Measurements from ENCODE around the gene GABRE.

- TF ChIP-seq ZBTB8A (tag by site-specific recombination; IDR thresholded peaks at IDR 0.05) (no peak), MEIS1 (CRISPR knock-in tag; IDR thresholded peaks at IDR 0.05; ENCODE audit: borderline replicate concordance) (no peak), CTCF (tag by site-specific recombination; IDR thresholded peaks at IDR 0.05) (no peak), ZNF768 (tag by site-specific recombination; IDR thresholded peaks at IDR 0.05) (no peak), ZNF311 (tag by site-specific recombination; IDR thresholded peaks at IDR 0.05; ENCODE audit: borderline replicate concordance) (no peak), PRDM10 (tag by site-specific recombination; IDR thresholded peaks at IDR 0.05) (no peak), PRDM2 (tag by site-specific recombination; IDR thresholded peaks at IDR 0.05; ENCODE audit: borderline replicate concordance) (no peak), ZNF302 (tag by site-specific recombination; IDR thresholded peaks at IDR 0.05; ENCODE audit: low read depth) (no peak), ZNF169 (tag by site-specific recombination; IDR thresholded peaks at IDR 0.05) (no peak), ZNF211 (tag by site-specific recombination; IDR thresholded peaks at IDR 0.05; ENCODE audit: low read depth) (no peak), ZNF239 (tag by site-specific recombination; IDR thresholded peaks at IDR 0.05) (no peak), KLF7 (tag by site-specific recombination; IDR thresholded peaks at IDR 0.05; ENCODE audit: borderline replicate concordance) (no peak), REST (tag by site-specific recombination; IDR thresholded peaks at IDR 0.05) (no peak), ZBTB10 (tag by site-specific recombination; IDR thresholded peaks at IDR 0.05) (no peak)
These were observed 3.4 kb upstream of the GABRE start for GRCh38 chrX:151977923-151978322.
